K562 (cell line): ENCODE measurements around the gene SOST. TPM values are rescaled to one million over a fixed set of nuclear protein-coding genes. Genes with fewer than 3 reads are reported as not detected.

Source experiments
- ATAC-seq: fragments of 200-7000 bp; cut with Tn5 transposase; 3 replicates; pipeline ENCODE4 v1.9.1; 2020; ENCODE audit warnings: moderate library complexity
- BruUV-seq: library from RNA; stranded (reverse); fragments of 400-500 nt; replicated peaks from 2 replicates; lab custom pipeline; 2021; lab: Mats Ljungman, UMichigan
- CTCF ChIA-PET: fragments of 300-600 bp; formaldehyde crosslinking; extraction: SDS; loops from one replicate; lab custom pipeline; 2021; ENCODE audit warnings: low intra/inter-chr PET ratio; lab: Yijun Ruan, JAX
- POLR2A ChIA-PET: fragments of 300-600, 350-650 bp; sonication (Branson Sonifier 250); formaldehyde crosslinking; extraction: SDS; loops from one replicate; lab custom pipeline; 2021; ENCODE audit warnings: antibody characterized with exemption, inconsistent platforms; lab: Yijun Ruan, JAX
- DNase-seq, 4 experiments: peaks; one replicate each; pipeline versions ENCODE4 v3.0.0 to v3.0.0-alpha.2; 2011 to 2018; ENCODE audit warnings: low spot score in 3 of 4, mixed read lengths in 3 of 4; ENCODE audit errors: extremely low read depth in 1 of 4
- FAIRE-seq: peaks from 2 replicates; lab custom pipeline; 2011; peaks lifted over from hg19 to GRCh38; lab: Jason Lieb, UNC
- H2AFZ ChIP-seq: 2 replicates; pipeline ENCODE4 v1.6.0; 2011; ENCODE audit warnings: low read depth, low read length, control low read depth, inconsistent platforms
- H3K27ac ChIP-seq: fragments of 200-600 bp; 3 replicates; pipeline ENCODE4 v1.8.0; 2011; ENCODE audit warnings: low read depth, mild to moderate bottlenecking, control low read depth, inconsistent platforms, low read length, moderate library complexity, mixed read lengths; ENCODE audit errors: extremely low read depth
- H3K27me3 ChIP-seq, 2 experiments: fragments of 300-600 bp in 1 of 2; 2 replicates in 1 of 2; 3 replicates in 1 of 2; pipeline versions ENCODE4 v1.6.0 to v1.8.0; 2011; ENCODE audit warnings: inconsistent platforms in 2 of 2, low read length in 2 of 2, mild to moderate bottlenecking in 1 of 2, mixed read lengths in 1 of 2, moderate library complexity in 1 of 2; ENCODE audit not compliant: control insufficient read depth in 2 of 2, insufficient read depth in 2 of 2
- H3K36me3 ChIP-seq: fragments of 300-600 bp; 3 replicates; pipeline ENCODE4 v1.8.0; 2011; ENCODE audit warnings: mild to moderate bottlenecking, low read length, inconsistent platforms; ENCODE audit not compliant: control insufficient read depth, insufficient read depth
- H3K4me1 ChIP-seq, 2 experiments: fragments of 200-600 bp in 1 of 2; replicated peaks in 1 of 2; 2 replicates in 1 of 2; 3 replicates in 1 of 2; pipeline versions ENCODE4 v1.5.1 to v1.8.0; 2011; ENCODE audit warnings: inconsistent platforms in 2 of 2, low read length in 2 of 2, mild to moderate bottlenecking in 1 of 2, mixed read lengths in 1 of 2, moderate library complexity in 1 of 2; ENCODE audit not compliant: control insufficient read depth in 2 of 2, insufficient read depth in 2 of 2
- H3K4me2 ChIP-seq: 2 replicates; pipeline ENCODE4 v1.6.1; 2011; ENCODE audit warnings: low read length, control low read depth, inconsistent platforms, mixed read lengths; ENCODE audit not compliant: insufficient read depth
- H3K4me3 ChIP-seq: fragments of 200-600 bp; sonication (generic), shearing (Covaris generic); 2 replicates; pipeline ENCODE4 v1.5.1; 2016; ENCODE audit warnings: control low read depth, inconsistent platforms
- H3K79me2 ChIP-seq: fragments of 200-600 bp; 3 replicates; pipeline ENCODE4 v1.8.0; 2011; ENCODE audit warnings: low read length, inconsistent platforms; ENCODE audit not compliant: control insufficient read depth, insufficient read depth
- H3K9ac ChIP-seq, 2 experiments: 2 replicates each; pipeline versions ENCODE4 v1.6.0 to v1.6.1; 2011; ENCODE audit warnings: low read depth in 2 of 2, low read length in 2 of 2, control low read depth in 1 of 2, inconsistent platforms in 1 of 2, mild to moderate bottlenecking in 1 of 2, mixed read lengths in 1 of 2; ENCODE audit not compliant: insufficient read depth in 1 of 2
- H3K9me1 ChIP-seq: one replicate; pipeline ENCODE4 v1.6.0; 2011; ENCODE audit warnings: inconsistent platforms, mild to moderate bottlenecking, low read length, moderate library complexity; ENCODE audit not compliant: control insufficient read depth, insufficient read depth
- H3K9me3 ChIP-seq: replicated peaks from 2 replicates; pipeline ENCODE4 v1.5.1; 2011; ENCODE audit warnings: low read depth, low read length, inconsistent platforms; ENCODE audit not compliant: control insufficient read depth, insufficient read depth
- H4K20me1 ChIP-seq: replicated peaks from 2 replicates; pipeline ENCODE4 v1.6.1; 2011; ENCODE audit warnings: low read length, inconsistent platforms, mixed read lengths; ENCODE audit not compliant: control insufficient read depth, insufficient read depth
- ERF ChIP-seq: fragments of 450-650 bp; formaldehyde crosslinking; IDR thresholded peaks from 2 replicates; pipeline ENCODE4 v1.4.0; 2020; ENCODE audit warnings: mild to moderate bottlenecking, mixed read lengths
- HLTF ChIP-seq: fragments of 450-650 bp; IDR thresholded peaks from 2 replicates; pipeline ENCODE4 v1.6.1; 2016
- IRF2 ChIP-seq: sonication (generic); formaldehyde crosslinking; IDR thresholded peaks from 2 replicates; pipeline ENCODE4 v1.8.1; 2022; ENCODE audit warnings: mild to moderate bottlenecking, missing genetic modification reagents
- KLF6 ChIP-seq: fragments of 250-450 bp; sonication (Bioruptor Pico); IDR thresholded peaks from 2 replicates; pipeline ENCODE4 v1.4.0; 2020; ENCODE audit warnings: mild to moderate bottlenecking, moderate library complexity, borderline replicate concordance
- RBM14 ChIP-seq: fragments of 200-400 bp; formaldehyde crosslinking; IDR thresholded peaks from 2 replicates; pipeline ENCODE4 v1.6.1; 2018; ENCODE audit warnings: low read depth, mild to moderate bottlenecking, low read length, moderate library complexity, borderline replicate concordance; ENCODE audit not compliant: insufficient read depth
- U2AF1 ChIP-seq: fragments of 200-400 bp; formaldehyde crosslinking; optimal IDR thresholded peaks from 2 replicates; pipeline ENCODE3; 2017; ENCODE audit warnings: mild to moderate bottlenecking, low read depth, low read length, moderate library complexity
- YY1 ChIP-seq, 3 experiments: IDR thresholded peaks; 2 replicates each; pipeline ENCODE4 v1.6.1; 2011; ENCODE audit warnings: low read length in 2 of 3, mild to moderate bottlenecking in 2 of 3, moderate library complexity in 2 of 3, borderline replicate concordance in 1 of 3, control low read depth in 1 of 3, low read depth in 1 of 3; ENCODE audit not compliant: insufficient read depth in 3 of 3, insufficient replicate concordance in 2 of 3, control insufficient read depth in 1 of 3, insufficient read length in 1 of 3; ENCODE audit errors: extremely low read depth in 1 of 3
- WGBS: fragments of 100-300 bp; shearing (Covaris generic); methylation state at CpG from one replicate; pipeline ENCODE4 v1.1.6; 2016; ENCODE audit warnings: low coverage, mixed read lengths; ENCODE audit not compliant: insufficient coverage; ENCODE audit errors: missing lambda C conversion rate; 5-methylcytosine and 5-hydroxymethylcytosine counted together
- in situ Hi-C: fragments of 300-500 bp; cut with MboI; formaldehyde crosslinking; loops from 4 replicates; pipeline ENCODE4 v1.15.0; 2018; ENCODE audit warnings: inconsistent platforms, mixed read lengths
- intact Hi-C: fragments of 100-400 bp; cut with micrococcal nuclease; formaldehyde crosslinking; loops from 2 replicates; pipeline ENCODE4 v1.14.2; 2022
- polyA plus RNA-seq, 8 experiments: library from polyadenylated mRNA; depleted of rRNA in 4 of 8; stranded (reverse) in 5 of 8; unstranded in 3 of 8; fragments of >200 nt; fragmentation: Nextera tagmentation in 2 of 8; fragmentation: Illumina TruSeq in 1 of 8; extraction: Ambion mirVana in 2 of 8; extraction: Trizol in 1 of 8; gene quantifications; 2 replicates each; pipeline versions ENCODE4 v1.2.1 to v1.2.3, GENCODE V29; 2011 to 2014; ENCODE audit warnings: inconsistent platforms in 1 of 8, missing spikeins in 1 of 8
- total RNA-seq, 7 experiments: library from RNA; depleted of rRNA in 6 of 7; stranded (reverse); fragments of >200 nt in 6 of 7; fragmentation: Illumina TruSeq in 2 of 7; extraction: Trizol in 2 of 7; gene quantifications; 2 replicates each; pipeline versions ENCODE4 v1.2.1 to v1.2.3, GENCODE V29; 2011 to 2021; ENCODE audit warnings: low replicate concordance in 1 of 7
- TF ChIP-seq, protein P1 (sequence below): fragments of 450-650 bp; formaldehyde crosslinking; IDR thresholded peaks from 2 replicates; pipeline ENCODE4 v1.4.0; 2020; ENCODE audit warnings: mild to moderate bottlenecking, mixed read lengths
- TF ChIP-seq, protein P2 (sequence below): sonication (generic); formaldehyde crosslinking; IDR thresholded peaks from 2 replicates; pipeline ENCODE4 v1.8.0; 2022; ENCODE audit warnings: mild to moderate bottlenecking, missing genetic modification reagents, borderline replicate concordance
- TF ChIP-seq, protein P3 (sequence below), 2 experiments: fragments of 450-650 bp in 1 of 2; IDR thresholded peaks; 2 replicates each; pipeline ENCODE4 v1.6.1; 2011 to 2017; ENCODE audit warnings: low read depth in 2 of 2, antibody characterized with exemption in 1 of 2, borderline replicate concordance in 1 of 2, low read length in 1 of 2, mild to moderate bottlenecking in 1 of 2, mixed read lengths in 1 of 2; ENCODE audit not compliant: control insufficient read depth in 1 of 2
- TF ChIP-seq, protein P4 (sequence below): fragments of 250-450 bp; sonication (Bioruptor Pico); IDR thresholded peaks from 2 replicates; pipeline ENCODE4 v1.8.0; 2021; ENCODE audit warnings: moderate library complexity, mild to moderate bottlenecking, inconsistent platforms

The SOST gene
- total and polyA plus RNA-seq, 9 of the 15 experiments (the other 6 are each of a cell fraction or from before 2014, with no cell fraction given), result not detected

DNA sequence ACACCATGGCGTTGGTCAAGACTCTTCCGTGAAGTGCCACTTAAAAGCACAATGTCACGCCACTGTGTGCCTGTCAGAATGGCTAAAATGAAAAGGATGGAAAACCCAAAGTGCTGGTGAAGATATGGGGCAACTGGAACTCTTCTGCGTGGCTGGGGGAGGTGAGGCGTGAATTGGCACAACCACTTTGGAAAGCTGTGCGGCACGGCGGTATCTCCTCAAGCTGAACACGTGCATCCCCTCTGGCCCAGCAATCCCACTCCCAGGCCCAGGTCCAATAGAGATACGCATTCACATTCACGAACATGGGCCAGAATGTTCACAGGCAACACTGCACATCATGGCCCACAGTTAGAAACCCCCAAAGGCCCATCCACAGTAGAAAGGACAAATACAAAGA is 11.3 kb upstream of the SOST start:
- H3K9me3 ChIP-seq, result no peaks in the 10 kb centered on the region
- no peak for DNase-seq
- CTCF ChIA-PET, result no interaction called here
- no peak for FAIRE-seq
- BruUV-seq, result no TSS peak
- H3K9me1 ChIP-seq, result peaks cover 3% of the 10 kb centered on the region
- no peak overlapping the region for H2AFZ ChIP-seq
- in situ Hi-C loops, result no loop called here
- TF ChIP-seq YY1 (IDR thresholded peaks at IDR 0.05; ENCODE audit: borderline replicate concordance in 1 of 3, control insufficient read depth in 1 of 3, extremely low read depth in 1 of 3, insufficient read depth in 3 of 3, insufficient read length in 1 of 3, insufficient replicate concordance in 2 of 3, low read depth in 1 of 3, low read length in 2 of 3) (no peak), RBM14 (no peak), IRF2 (CRISPR knock-in tag) (no peak), HLTF (no peak), KLF6 (CRISPR knock-in tag) (no peak), ERF (CRISPR knock-in tag) (no peak), U2AF1 (no peak)
- TF ChIP-seq, protein P1, sequence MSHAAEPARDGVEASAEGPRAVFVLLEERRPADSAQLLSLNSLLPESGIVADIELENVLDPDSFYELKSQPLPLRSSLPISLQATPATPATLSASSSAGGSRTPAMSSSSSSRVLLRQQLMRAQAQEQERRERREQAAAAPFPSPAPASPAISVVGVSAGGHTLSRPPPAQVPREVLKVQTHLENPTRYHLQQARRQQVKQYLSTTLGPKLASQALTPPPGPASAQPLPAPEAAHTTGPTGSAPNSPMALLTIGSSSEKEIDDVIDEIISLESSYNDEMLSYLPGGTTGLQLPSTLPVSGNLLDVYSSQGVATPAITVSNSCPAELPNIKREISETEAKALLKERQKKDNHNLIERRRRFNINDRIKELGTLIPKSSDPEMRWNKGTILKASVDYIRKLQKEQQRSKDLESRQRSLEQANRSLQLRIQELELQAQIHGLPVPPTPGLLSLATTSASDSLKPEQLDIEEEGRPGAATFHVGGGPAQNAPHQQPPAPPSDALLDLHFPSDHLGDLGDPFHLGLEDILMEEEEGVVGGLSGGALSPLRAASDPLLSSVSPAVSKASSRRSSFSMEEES (CRISPR knock-in tag), result no peak
- TF ChIP-seq, protein P2, sequence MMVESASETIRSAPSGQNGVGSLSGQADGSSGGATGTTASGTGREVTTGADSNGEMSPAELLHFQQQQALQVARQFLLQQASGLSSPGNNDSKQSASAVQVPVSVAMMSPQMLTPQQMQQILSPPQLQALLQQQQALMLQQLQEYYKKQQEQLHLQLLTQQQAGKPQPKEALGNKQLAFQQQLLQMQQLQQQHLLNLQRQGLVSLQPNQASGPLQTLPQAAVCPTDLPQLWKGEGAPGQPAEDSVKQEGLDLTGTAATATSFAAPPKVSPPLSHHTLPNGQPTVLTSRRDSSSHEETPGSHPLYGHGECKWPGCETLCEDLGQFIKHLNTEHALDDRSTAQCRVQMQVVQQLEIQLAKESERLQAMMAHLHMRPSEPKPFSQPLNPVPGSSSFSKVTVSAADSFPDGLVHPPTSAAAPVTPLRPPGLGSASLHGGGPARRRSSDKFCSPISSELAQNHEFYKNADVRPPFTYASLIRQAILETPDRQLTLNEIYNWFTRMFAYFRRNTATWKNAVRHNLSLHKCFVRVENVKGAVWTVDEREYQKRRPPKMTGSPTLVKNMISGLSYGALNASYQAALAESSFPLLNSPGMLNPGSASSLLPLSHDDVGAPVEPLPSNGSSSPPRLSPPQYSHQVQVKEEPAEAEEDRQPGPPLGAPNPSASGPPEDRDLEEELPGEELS (CRISPR knock-in tag), result no peak
- TF ChIP-seq, protein P3, sequence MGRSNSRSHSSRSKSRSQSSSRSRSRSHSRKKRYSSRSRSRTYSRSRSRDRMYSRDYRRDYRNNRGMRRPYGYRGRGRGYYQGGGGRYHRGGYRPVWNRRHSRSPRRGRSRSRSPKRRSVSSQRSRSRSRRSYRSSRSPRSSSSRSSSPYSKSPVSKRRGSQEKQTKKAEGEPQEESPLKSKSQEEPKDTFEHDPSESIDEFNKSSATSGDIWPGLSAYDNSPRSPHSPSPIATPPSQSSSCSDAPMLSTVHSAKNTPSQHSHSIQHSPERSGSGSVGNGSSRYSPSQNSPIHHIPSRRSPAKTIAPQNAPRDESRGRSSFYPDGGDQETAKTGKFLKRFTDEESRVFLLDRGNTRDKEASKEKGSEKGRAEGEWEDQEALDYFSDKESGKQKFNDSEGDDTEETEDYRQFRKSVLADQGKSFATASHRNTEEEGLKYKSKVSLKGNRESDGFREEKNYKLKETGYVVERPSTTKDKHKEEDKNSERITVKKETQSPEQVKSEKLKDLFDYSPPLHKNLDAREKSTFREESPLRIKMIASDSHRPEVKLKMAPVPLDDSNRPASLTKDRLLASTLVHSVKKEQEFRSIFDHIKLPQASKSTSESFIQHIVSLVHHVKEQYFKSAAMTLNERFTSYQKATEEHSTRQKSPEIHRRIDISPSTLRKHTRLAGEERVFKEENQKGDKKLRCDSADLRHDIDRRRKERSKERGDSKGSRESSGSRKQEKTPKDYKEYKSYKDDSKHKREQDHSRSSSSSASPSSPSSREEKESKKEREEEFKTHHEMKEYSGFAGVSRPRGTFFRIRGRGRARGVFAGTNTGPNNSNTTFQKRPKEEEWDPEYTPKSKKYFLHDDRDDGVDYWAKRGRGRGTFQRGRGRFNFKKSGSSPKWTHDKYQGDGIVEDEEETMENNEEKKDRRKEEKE (IDR thresholded peaks at IDR 0.05; ENCODE audit: borderline replicate concordance in 1 of 2, control insufficient read depth in 1 of 2, low read depth in 2 of 2, low read length in 1 of 2), result no peak
- TF ChIP-seq, protein P4, sequence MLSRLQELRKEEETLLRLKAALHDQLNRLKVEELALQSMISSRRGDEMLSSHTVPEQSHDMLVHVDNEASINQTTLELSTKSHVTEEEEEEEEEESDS (CRISPR knock-in tag), result no peak
- intact Hi-C loops, result no loop called here
- no peaks in the 10 kb centered on the region for H3K79me2 ChIP-seq
- no peak overlapping the region for H3K4me3 ChIP-seq
- H3K4me1 ChIP-seq, result peaks cover 0 to 3% of the 10 kb centered on the region in 2 experiments; a peak in 3 of 5 replicates
- POLR2A ChIA-PET, result interaction anchor here (0.6 to 1.0 kb wide), 3 partner anchors 9 to 98 kb away, joined by 3 to 4 read pairs (median 4); partner anchors contain the start of gene DUSP3
- H3K4me2 ChIP-seq, result no peak overlapping the region
- no peaks in the 10 kb centered on the region for H3K27me3 ChIP-seq
- H3K9ac ChIP-seq, result no peak overlapping the region
- ATAC-seq, result no peak
- peaks cover 30% of the 10 kb centered on the region; the same call in 2 of the 3 replicates for H3K36me3 ChIP-seq
- WGBS, result 81% methylated on average over 9 of the region's 11 CpGs
- peaks cover 5% of the 10 kb centered on the region; the same call in 1 of the 2 replicates for H4K20me1 ChIP-seq
- H3K27ac ChIP-seq, result no peak overlapping the region
